Renal cortex interstitium (tissue), 11 donors: ENCODE data around the gene ADGRE1. TPM values are rescaled to one million over a fixed set of nuclear protein-coding genes. Genes with fewer than 3 reads are reported as not detected.
"Not testable (repeated sequence)": the region's sequence is repeated elsewhere in the genome, so short reads cannot be mapped to it uniquely, and the experiment has no call there.

Experiments used
- DNase-seq, 11 donors: peaks; one replicate each; pipeline ENCODE4 v3.0.0-alpha.2; 2013; ENCODE audit warnings: low read depth in 9 of 11, low spot score in 4 of 11; ENCODE audit errors: extremely low read depth in 1 of 11
- polyA plus RNA-seq, 3 donors: library from polyadenylated mRNA; unstranded; fragments of 120-200 nt; gene quantifications; one replicate each; pipeline ENCODE4 v1.2.1, GENCODE V29; 2013; ENCODE audit not compliant: insufficient read length in 3 of 3

The ADGRE1 gene
- polyA plus RNA-seq, 3 donors: 0.04 to 0.44 (median 0.06) TPM

GRCh38 chr19:6869151-6869882 lies 18.1 kb upstream of the ADGRE1 start:
- not testable (repeated sequence) for DNase-seq

- DNase-seq: no peak
Observed at GRCh38 chr19:6873708-6874431, 13.5 kb upstream of the ADGRE1 start.

- no peak for DNase-seq
Observed at GRCh38 chr19:6875218-6875617, 12.2 kb upstream of the ADGRE1 start.

GRCh38 chr19:6876748-6877147 lies 10.6 kb upstream of the ADGRE1 start:
- no peak for DNase-seq

GRCh38 chr19:6877766-6878165 lies 9.6 kb upstream of the ADGRE1 start:
- no peak for DNase-seq

- no peak for DNase-seq
Observed at GRCh38 chr19:6886277-6886897, 992 bp upstream of the ADGRE1 start.

- no peak for DNase-seq
Observed at GRCh38 chr19:6888967-6889366, 1.6 kb downstream of the ADGRE1 start.

- no peak for DNase-seq
Observed at GRCh38 chr19:6890401-6890913, 3.1 kb downstream of the ADGRE1 start.

GRCh38 chr19:6890938-6891337 lies 3.6 kb downstream of the ADGRE1 start:
- no peak for DNase-seq

GRCh38 chr19:6891761-6892385 lies 4.5 kb downstream of the ADGRE1 start:
- DNase-seq: no peak

GRCh38 chr19:6894313-6894712 lies 6.9 kb downstream of the ADGRE1 start:
- DNase-seq: no peak

GRCh38 chr19:6903446-6903845 lies 16.1 kb downstream of the ADGRE1 start:
- DNase-seq: no peak

GRCh38 chr19:6906559-6907060 lies 19.2 kb downstream of the ADGRE1 start:
- DNase-seq: no peak

- DNase-seq: no peak
Observed at GRCh38 chr19:6911523-6911922, 24.1 kb downstream of the ADGRE1 start.

GRCh38 chr19:6914321-6914720 lies 26.9 kb downstream of the ADGRE1 start:
- DNase-seq: no peak

GRCh38 chr19:6916952-6917351 lies 29.6 kb downstream of the ADGRE1 start:
- DNase-seq: no peak

GRCh38 chr19:6925386-6925785 lies 38.0 kb downstream of the ADGRE1 start:
- no peak for DNase-seq

GRCh38 chr19:6925801-6926751 lies 38.7 kb downstream of the ADGRE1 start:
- DNase-seq: no peak
